ENCODE data around the gene IPO9.

IPO9 gene

DNA sequence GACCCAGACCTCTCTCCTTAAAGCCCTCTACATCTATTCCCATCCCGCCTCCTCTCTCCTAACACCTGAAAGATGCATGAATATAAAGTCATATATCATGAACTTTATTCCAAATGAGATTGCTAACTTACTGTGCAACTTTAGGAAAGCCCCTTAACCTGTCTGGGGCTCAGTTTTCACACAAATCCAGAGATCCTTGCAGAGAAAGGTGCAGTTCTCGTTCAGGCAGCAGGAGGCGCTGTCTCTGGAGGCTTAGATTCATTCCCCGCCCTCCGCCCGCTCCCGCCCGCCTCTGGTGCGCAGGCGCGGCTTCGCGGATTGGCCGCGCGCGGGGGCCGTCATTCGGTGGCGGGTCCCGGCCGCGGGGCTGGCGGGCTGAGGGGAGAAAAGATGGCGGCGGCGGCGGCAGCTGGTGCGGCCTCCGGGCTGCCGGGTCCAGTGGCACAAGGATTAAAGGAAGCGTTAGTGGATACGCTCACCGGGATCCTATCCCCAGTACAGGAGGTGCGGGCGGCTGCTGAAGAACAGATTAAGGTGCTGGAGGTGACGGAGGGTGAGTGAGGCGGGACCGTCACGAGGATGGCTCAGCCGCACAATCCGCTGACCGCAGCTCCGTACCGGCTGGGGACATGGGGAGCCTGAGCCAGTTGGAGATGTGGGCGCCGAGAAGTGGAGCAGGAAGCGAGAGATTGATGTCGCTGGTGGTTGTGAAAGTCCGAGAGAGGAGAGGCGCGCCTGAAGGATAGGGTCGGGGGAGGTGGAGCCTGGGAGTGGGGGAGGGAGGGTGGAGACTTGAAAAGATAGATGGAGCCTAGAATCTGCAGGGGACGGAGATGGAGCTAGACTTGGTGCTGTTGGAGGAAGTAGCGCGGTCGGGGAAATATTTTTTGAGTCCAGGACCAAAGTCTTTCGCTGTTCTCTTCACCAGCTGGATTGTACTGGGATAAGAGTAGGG, at the start of gene IPO9:
Gene IPO9 (plus strand): TSS at position 338 of the 955 bp plus-strand sequence. CDS start 53 bp downstream, at position 391.
- DNase-seq: peak; percentile 92 to 94

DNA sequence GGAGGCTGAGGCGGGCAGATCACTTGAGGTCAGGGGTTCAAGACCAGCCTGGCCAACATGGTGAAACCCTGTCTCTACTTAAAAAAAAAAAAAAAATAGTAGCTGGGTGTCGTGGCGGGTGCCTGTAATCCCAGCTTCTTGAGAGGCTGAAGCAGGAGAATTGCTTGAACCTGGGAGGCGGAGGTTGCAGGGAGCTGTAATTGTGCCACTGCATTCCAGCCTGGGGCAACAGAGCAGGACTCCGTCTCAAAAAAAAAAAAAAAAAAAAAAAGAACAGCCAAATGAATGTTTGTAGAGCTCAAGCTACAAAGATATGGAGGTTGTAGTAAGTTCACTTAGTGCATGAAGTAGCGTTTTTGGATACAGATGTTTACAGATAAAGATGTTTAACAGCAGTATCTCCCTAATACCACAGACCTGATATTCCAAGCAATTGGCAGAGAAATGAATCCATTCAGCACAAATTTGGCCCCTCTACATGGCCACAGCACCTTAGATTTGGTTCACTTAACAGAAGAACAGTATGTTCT, 49.5 kb upstream of the IPO9 start:
- no peak for DNase-seq

DNA sequence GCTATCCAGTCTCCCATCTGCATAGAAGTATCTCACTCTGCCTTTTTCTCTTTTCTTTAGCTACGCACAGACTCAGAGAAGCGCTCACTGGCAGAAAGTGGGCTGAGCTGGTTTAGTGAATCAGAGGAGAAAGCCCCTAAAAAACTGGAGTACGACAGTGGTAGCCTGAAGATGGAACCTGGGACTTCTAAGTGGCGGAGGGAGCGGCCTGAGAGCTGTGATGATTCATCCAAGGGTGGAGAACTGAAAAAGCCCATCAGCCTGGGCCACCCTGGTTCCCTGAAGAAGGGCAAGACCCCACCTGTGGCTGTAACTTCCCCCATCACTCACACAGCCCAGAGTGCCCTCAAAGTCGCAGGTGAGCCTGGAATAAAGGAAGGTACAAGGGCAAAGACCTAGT, 48.0 kb upstream of the IPO9 start:
- DNase-seq: no peak

DNA sequence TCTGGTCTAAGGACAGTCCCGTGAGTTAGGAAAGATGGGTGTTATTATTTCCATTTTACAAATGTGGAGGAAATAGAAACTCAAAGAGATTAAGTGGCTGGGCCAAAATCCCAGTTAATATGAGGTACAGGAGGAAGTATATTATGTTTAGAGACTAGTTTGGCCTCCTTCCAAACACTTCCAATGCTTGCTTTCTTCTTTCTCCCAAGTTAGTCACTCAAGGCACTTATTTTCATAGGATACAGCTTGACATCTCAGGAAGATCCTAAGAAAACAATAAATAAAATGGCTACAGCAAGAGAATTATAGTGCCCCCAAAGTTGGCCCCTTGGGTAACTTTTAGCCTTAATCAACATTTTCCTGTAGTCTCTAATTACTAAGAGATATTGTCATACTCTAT, 47.5 kb upstream of the IPO9 start:
- DNase-seq: no peak

DNA sequence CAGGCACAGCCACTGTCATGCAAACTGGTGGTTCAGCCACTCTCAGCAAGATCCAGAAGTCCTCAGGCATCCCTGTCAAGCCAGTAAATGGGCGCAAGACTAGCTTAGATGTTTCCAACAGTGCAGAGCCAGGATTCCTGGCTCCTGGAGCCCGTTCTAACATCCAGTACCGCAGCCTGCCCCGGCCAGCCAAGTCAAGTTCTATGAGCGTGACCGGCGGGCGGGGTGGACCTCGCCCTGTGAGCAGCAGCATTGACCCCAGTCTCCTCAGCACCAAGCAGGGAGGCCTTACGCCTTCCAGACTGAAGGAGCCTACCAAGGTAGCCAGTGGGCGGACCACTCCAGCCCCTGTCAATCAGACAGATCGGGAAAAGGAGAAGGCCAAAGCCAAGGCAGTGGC, 46.6 kb upstream of the IPO9 start:
- DNase-seq: no peak

DNA sequence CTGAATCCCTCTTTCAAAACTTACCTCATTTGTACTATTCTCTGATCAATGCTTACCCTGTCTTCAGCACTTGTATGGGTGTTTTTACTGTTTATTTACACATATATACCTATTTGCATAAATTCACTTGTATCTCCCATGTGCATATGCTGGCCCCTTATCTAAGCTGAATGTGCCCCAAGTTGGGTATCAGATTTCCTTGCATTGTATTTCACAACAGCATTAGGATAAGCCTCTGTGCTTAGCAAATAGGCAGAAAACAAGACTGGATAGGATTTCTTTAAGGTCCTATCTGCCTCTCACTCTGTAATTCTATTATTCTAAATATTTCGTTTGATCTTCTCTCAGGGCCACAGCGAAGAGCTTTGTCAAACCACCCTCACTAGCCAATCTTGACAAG, 45.9 kb upstream of the IPO9 start:
- no peak for DNase-seq

DNA sequence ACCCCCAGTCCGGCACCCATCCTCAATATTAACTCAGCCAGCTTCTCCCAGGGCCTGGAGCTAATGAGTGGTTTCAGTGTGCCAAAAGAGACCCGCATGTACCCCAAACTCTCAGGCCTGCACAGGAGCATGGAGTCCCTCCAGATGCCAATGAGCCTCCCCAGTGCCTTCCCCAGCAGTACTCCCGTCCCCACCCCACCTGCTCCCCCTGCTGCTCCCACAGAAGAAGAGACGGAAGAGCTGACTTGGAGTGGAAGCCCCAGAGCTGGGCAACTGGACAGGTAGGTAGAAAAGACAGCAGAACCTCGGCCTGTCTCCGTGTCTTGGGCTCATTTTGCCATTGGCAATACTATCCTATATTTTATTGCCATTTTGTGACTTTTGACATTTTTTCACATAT, 45.4 kb upstream of the IPO9 start:
- DNase-seq: no peak

DNA sequence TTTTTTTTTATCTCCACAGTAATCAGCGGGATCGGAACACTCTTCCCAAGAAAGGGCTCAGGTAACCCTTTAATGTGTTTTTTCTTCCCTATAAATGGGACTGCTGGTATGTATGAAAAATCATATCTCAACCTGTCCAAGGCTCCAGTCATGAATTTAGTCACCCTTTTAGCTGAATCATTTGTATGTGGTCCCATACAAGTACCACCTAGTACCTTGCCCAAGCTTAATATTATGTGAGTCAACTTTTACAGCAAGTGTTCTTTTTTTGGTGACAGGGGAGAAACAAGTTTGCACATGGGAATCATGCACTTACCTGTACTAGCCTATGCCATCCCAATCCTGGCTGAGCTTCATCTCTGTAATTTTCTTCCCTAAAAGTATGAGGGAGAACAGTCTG, 43.7 kb upstream of the IPO9 start:
- no peak for DNase-seq

DNA sequence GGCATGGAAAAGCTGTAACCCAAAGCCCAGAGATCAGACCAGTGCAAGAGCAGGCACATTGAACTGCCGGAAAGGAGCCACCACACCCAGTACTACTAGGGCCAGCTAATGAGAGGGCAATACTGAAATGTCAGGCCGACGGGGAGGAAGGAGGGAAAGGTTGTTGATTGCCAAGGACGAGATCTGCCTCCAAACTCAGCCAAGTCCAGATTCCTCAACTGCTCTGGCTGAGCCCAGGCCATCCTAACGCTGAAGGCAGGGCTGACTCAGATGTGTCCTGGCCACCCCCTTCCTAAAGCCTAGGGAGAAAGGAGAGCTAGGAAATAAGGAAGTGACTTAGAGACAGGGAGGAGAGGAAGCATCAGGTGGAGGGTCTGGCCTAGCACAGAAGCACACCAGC, 42.1 kb upstream of the IPO9 start:
- no peak for DNase-seq

DNA sequence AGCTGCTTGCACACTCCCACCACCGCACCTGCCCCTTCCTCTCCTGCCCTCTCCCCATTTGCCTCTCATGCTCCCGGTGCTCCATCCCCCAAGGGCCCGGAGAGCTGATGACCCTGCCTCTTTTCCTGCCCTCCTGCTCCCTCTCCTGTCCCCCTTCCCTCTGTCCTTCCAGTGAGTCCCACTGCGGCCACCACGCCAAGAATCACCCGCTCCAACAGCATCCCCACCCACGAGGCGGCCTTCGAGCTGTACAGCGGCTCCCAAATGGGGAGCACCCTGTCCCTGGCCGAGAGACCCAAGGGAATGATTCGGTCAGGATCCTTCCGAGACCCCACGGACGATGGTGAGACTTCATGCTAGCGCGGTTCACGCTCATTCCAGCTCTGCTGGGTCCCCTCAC, 40.7 kb upstream of the IPO9 start:
- no peak for DNase-seq

DNA sequence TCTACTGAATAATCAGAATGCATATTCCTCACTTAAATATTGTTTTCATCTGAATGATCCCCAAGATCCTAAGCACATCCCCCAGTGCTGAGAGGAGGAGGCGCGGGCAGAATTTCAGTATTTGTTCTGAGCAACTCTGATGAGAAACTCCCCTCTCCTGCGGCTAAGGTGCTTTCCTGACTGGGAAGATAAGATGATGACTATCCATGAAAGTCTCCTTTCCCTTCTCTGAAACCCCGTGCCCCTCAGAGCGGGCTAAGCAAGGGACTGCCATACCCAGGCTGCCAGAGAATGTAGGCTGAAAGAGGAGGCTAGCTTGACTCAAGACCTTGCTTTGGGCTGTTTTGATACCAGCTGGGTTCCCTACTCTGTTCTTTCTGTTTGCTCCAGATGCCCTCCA, 39.7 kb upstream of the IPO9 start:
- no peak for DNase-seq

DNA sequence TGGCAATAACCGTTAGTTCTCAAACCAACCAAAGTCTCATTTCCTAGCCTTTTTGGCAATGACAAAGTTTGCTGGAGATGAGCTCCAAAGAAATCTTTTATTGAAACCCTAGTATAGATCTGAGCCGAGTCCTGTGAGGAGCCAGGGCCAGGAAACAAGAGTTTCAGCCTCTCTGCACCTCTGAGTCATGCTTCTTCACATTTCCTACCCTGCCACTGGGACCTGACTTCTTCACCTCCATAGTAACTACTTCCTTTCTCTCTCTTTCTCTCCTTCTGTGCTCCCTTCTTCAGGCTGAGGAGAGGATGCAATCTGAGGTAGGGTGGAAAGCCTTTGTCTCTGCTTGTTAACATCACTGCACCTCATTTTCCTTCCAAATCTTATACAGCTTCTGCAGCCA, 38.7 kb upstream of the IPO9 start:
- no peak for DNase-seq

DNA sequence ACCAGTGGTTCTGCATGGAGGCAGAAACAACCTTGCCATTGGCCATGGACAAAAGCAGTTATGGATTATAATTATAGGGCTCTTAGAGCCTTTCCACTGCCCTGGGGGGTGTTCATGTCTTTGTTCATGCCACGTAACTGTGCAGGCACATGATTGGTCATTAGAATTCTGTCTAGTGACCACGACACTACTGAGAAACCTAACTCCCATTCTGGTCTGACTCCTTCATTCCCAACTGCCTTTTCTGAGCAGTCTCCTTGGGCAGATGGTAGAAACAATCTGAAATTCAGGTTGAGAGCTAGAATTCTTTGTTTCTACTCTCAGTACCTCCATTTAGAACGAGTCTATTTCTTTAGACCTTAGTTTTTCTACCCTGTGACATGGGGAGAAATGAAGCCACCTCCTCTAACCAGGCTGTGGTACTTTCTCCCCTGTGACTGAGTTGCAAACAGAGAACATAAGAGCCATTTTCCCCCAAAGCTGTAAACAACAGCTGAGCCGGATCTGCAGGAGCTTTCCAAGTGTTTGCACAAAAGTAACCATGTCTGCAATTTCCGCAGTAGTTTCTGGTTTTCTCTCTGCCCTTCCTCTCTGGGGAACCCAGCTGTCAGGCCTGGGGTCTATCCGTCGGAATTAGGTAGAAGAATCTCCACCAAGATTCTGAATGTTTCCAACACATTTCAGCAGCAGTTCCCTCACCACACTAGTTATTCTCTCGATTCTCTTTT, 37.7 kb upstream of the IPO9 start:
- no peak for DNase-seq

DNA sequence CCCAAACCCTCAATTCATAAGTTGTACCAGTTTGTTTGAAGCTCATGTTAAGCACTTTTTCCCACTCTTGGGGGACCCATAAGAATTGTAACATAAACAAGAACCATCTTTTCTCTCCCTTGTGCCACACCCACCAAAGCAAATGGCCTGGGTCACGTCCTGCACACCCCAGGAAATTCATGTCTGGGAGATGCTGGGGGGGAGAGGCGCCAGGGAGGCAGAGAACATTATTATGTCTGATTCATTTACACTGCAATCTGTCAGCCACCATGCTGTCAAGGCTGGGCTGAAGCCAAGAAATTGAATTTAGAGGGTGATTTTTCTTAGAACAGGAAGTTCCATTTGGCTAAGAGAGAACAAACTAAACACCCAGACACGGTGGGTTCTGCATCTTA, 37.2 kb upstream of the IPO9 start:
- no peak for DNase-seq

DNA sequence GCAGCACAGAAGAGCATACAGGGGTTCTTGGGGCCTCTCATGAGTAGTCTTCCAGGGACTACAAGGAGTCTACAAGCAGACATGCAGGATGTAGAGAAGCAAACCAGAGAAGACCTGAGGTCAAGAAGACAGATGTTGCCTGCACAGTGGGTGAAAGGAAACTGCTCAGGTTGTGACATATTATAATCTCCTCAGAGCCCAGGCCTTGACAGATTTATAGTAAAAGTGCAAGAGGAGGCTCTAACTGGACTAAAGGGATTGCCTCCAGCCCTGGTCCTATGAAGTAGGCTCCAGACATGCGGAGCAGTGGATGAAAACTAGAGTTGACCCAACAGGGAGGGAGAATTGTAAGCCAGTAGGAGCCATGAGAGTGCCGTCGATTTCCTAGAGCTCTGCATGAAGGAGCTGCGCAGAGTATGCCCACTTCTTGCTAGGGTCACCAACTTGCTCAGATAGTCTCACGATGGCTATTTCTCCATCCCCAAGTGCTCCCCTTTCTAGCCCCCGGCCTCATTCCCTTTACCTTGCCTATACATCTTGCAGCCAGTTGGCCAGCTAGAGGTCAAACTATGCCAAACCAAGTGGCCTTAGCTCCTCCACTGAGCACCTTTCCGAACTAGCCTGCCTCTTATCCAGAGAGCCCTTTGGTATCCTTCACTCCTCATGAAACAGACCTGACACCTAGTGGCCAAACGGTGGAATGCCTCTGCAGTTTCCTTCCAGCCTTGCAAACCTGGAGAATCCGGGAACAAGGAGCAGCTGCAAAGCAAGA, 36.2 kb upstream of the IPO9 start:
- peak; percentile 45 to 53 for DNase-seq

DNA sequence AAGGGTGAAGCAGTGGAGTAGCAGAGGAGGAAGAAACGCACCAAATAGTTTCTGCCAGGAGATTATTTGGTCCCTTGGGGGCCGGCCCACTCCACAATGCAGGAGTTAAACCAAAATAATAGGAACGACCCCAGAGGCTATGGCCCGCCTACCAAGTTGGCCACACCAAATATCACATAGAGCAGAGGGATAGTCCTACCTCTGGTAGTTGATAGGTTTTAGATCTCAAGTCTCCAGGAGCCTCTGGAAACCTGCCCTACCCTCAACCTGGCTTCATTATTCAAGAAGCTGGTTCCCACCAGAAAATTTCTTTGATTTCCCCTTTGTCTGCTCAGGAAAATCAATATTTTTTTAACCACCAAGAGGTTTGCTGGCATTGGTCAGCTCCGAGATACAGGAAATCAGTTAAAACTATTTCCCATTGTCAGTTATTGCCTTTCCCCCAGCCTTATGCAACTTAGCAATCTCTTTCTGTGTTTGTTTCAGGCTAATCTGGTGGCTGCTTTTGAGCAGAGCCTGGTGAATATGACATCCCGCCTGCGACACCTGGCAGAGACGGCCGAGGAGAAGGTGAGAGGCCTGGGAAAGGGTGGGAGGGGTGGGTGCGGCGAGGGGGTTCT, 35.5 kb upstream of the IPO9 start:
- no peak for DNase-seq

DNA sequence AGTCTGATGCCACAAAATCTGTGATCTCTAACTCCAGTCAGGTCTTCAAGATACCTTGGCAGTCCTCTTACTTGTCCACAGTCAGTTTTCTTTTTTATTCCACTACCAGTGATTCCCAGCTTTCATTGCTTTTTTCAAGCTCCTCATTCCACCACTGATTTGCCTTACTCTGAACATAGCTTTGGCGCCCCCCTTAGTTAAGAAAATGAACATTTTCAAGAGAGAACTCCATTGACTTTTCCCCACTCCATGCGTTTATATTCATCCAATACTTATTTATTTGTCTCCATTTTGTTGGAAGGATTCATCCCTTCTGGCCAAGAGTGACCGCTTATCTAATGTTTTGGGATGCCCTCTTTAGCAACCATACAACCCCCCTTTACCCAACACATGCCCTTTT, 33.9 kb upstream of the IPO9 start:
- DNase-seq: no peak

DNA sequence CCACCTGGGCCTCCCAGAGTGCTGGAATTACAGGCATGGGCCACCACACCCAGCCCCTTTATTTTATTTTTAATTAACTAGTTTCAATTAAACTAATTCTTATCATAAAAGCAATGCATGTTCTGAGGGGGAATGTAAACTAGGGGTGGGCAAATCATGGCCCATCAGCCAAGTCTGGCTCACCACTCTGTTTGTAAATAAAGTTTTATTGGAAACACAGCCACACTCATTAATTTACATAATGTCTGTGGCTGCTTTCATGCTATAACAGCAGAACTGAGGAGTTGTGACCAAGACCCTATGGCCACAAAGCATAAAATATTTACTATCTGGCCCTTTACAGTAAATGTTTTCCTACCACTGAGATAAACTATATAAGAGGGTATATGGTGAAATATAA, 28.7 kb upstream of the IPO9 start:
- no peak for DNase-seq

DNA sequence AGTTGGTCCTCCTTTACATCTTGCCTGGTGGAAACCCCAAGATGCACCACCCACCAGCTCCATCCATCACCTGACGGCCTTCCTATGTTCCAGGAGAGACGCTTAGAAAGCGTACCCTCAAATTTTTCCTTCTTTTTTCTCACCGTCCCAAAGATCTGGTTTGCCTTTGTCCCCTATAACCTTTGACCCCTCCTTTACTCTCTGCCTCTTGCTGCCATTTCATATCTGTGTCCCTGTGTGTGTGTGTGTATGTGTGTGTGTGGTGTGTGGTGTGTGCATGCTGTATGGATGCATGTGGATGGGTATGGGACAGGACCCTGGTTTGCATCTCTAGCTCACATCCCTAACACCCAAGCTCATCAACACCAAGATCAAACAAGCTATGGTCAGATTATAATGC, 22.2 kb upstream of the IPO9 start:
- no peak for DNase-seq

DNA sequence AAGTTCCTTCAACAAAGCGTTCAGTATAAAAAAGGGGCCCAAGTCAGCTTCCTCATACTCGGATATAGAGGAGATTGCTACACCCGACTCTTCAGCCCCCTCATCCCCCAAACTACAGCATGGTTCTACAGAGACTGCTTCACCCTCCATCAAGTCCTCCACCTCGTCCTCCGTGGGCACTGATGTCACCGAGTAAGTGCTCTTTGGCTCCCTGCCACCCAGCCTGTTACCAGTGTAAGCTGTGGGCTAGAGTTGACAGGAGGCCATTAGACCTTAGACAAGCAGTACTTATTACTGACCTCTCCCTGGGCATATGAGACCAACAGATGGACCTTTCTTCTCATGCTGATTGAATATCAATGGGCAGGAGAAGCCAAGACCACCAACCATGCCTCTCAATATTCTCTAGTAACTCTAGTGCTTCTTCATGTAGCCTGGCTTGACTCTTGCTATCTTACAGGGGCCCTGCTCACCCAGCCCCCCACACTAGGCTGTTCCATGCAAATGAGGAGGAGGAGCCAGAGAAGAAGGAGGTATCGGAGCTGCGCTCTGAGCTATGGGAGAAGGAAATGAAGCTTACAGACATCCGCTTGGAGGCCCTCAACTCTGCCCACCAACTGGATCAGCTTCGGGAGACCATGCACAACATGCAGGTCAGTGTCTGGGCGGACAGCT, 20.9 kb upstream of the IPO9 start:
- no peak for DNase-seq

DNA sequence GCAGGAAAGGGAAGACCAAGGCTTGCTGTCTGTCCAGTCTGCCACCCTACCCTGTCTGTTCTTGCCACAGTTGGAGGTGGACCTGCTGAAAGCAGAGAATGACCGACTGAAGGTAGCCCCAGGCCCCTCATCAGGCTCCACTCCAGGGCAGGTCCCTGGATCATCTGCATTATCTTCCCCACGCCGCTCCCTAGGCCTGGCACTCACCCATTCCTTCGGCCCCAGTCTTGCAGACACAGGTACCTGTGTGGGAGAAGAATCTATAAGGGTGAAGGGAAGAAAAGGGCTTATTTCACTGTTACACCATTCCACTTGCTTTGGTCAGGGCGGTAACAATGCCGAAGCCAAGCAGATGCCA, 20.3 kb upstream of the IPO9 start:
- DNase-seq: no peak

DNA sequence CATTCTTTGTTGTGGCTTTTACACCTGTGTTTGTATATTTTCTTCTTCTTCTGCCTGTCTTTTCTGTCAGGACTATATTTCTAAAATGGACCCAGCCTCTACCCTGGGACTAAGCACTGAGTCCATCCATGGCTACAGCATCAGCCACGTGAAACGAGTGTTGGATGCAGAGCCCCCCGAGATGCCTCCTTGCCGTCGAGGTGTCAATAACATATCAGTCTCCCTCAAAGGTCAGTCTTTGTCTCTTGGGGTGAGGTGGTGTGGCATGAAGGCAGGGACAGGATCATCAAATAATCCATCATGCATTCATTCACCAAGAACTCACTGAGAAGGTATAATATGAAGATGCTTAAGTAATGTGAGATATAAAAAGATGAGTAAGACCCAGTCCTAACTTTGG, 19.1 kb upstream of the IPO9 start:
- DNase-seq: no peak
